ENCODE results near the gene DSPP.

The DSPP gene

GRCh38 chr4:87659247-87659931 lies 51.1 kb downstream of the DSPP start:
- Mint-ChIP-seq H3K4me3 (no peak overlapping the region), H3K4me1 (peaks cover 5% of the 10 kb centered on the region), H3K9me3 (no peaks in the 10 kb centered on the region), H3K27ac (no peak overlapping the region), H3K27me3 (peaks cover 22% of the 10 kb centered on the region)
- ATAC-seq (no peak), DNase-seq (no peak)

GRCh38 chr4:87662871-87663270 lies 54.5 kb downstream of the DSPP start:
- no peak for ATAC-seq
- Mint-ChIP-seq H3K4me1 (peaks cover 4% of the 10 kb centered on the region), H3K4me3 (no peak overlapping the region), H3K27me3 (peaks cover 20% of the 10 kb centered on the region), H3K9me3 (no peaks in the 10 kb centered on the region), H3K27ac (no peak overlapping the region)
- no peak for DNase-seq

Data from stimulated activated naive CD8-positive, alpha-beta T cell treated with anti-CD3 and anti-CD28 coated beads, Interleukin-15, amount 100 ng/mL, for 72 hours (primary cell).